Hair follicular keratinocyte (primary cell): Measurements from ENCODE around the gene HNF4A. TPM values are rescaled to one million over a fixed set of nuclear protein-coding genes. Genes with fewer than 3 reads are reported as not detected.

Experiments
- total RNA-seq: library from RNA; depleted of rRNA; stranded (reverse); fragments of >200 nt; gene quantifications from 2 replicates; pipeline ENCODE4 v1.2.3, GENCODE V29; 2015

The HNF4A gene
- not detected in 2 replicates for total RNA-seq

GRCh38 chr20:44355498-44356352 is at the start of gene HNF4A:
Gene HNF4A (plus strand): TSS chr20:44355699. CDS start chr20:44355805, 106 bp downstream.

GRCh38 chr20:44310664-44311639 is 44.5 kb upstream of the HNF4A start, which contains the start of gene FITM2:
Gene FITM2 (minus strand): TSS chr20:44311202. CDS start chr20:44311148, 54 bp downstream.

GRCh38 chr20:44336725-44337380 is 18.6 kb upstream of the HNF4A start, which contains the start of gene R3HDML:
Gene R3HDML (plus strand): TSS chr20:44337043. CDS start chr20:44337158, 115 bp downstream.

GRCh38 chr20:44475694-44476560 is 120.4 kb downstream of the HNF4A start, which contains the start of gene TTPAL:
Gene TTPAL (plus strand): TSS chr20:44475874. CDS start chr20:44480000, 4,126 bp downstream.

Other genes starting within 250 kb of the HNF4A start
- 1.3 and 3.3 TPM in 2 replicates for gene JPH2, start 168.5 kb upstream of the HNF4A start, total RNA-seq
- 24.4 and 29.1 TPM in 2 replicates for gene OSER1, start 144.9 kb upstream of the HNF4A start, total RNA-seq
- not detected in 2 replicates for gene GDAP1L1, start 108.4 kb upstream of the HNF4A start, total RNA-seq
- 3.0 and 3.5 TPM in 2 replicates for gene FITM2, start 44.5 kb upstream of the HNF4A start, total RNA-seq
- gene R3HDML, start 18.7 kb upstream of the HNF4A start, total RNA-seq: not detected in 2 replicates
- 14.0 and 14.3 TPM in 2 replicates for gene TTPAL, start 120.2 kb downstream of the HNF4A start, total RNA-seq
- gene SERINC3, start 166.4 kb downstream of the HNF4A start, total RNA-seq: 41.1 and 61.8 TPM in 2 replicates
- gene PKIG, start 226.9 kb downstream of the HNF4A start, total RNA-seq: 13.2 and 23.0 TPM in 2 replicates